ENCODE results near the gene ENO1. TPM values are rescaled to one million over a fixed set of nuclear protein-coding genes. Genes with fewer than 3 reads are reported as not detected.

Gene ENO1
- total RNA-seq, 1 donor from 2014 or later: 124 TPM

- intact Hi-C loops (cut with micrococcal nuclease): no loop called here
- Histone ChIP-seq H3K4me3 (no peak overlapping the region), H3K4me1 (peaks cover 62% of the 10 kb centered on the region), H3K36me3 (no peaks in the 10 kb centered on the region), H3K27me3 (ENCODE audit: low read depth) (no peaks in the 10 kb centered on the region), H3K27ac (replicated peaks) (peak overlapping the region; percentile 48), H3K9me3 (replicated peaks) (no peaks in the 10 kb centered on the region)
- TF ChIP-seq, protein P1, sequence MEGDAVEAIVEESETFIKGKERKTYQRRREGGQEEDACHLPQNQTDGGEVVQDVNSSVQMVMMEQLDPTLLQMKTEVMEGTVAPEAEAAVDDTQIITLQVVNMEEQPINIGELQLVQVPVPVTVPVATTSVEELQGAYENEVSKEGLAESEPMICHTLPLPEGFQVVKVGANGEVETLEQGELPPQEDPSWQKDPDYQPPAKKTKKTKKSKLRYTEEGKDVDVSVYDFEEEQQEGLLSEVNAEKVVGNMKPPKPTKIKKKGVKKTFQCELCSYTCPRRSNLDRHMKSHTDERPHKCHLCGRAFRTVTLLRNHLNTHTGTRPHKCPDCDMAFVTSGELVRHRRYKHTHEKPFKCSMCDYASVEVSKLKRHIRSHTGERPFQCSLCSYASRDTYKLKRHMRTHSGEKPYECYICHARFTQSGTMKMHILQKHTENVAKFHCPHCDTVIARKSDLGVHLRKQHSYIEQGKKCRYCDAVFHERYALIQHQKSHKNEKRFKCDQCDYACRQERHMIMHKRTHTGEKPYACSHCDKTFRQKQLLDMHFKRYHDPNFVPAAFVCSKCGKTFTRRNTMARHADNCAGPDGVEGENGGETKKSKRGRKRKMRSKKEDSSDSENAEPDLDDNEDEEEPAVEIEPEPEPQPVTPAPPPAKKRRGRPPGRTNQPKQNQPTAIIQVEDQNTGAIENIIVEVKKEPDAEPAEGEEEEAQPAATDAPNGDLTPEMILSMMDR (IDR thresholded peaks at IDR 0.05; ENCODE audit: borderline replicate concordance): no peak
- DNase-seq: no peak
Observed at GRCh38 chr1:8813991-8814390, 64.5 kb downstream of the ENO1 start.

- Histone ChIP-seq H3K4me1 (peaks cover 54% of the 10 kb centered on the region), H3K27ac (replicated peaks) (peak overlapping the region; percentile 48)
- intact Hi-C loops (cut with micrococcal nuclease): no loop called here
Observed at GRCh38 chr1:8813016-8813763, 65.3 kb downstream of the ENO1 start.

GRCh38 chr1:8812081-8812480 is 66.4 kb downstream of the ENO1 start:
- H3K27me3 ChIP-seq (ENCODE audit: low read depth): no peaks in the 10 kb centered on the region
- DNase-seq: no peak
- H3K27ac ChIP-seq (replicated peaks): peak overlapping the region; percentile 48
- H3K4me1 ChIP-seq: peaks cover 55% of the 10 kb centered on the region
- intact Hi-C loops (cut with micrococcal nuclease): no loop called here
- TF ChIP-seq, protein P1 (IDR thresholded peaks at IDR 0.05; ENCODE audit: borderline replicate concordance): no peak
- H3K9me3 ChIP-seq (replicated peaks): no peaks in the 10 kb centered on the region
- no peaks in the 10 kb centered on the region for H3K36me3 ChIP-seq
- H3K4me3 ChIP-seq: no peak overlapping the region

More at GRCh38 chr1:8813016-8813763, 65.3 kb downstream of the ENO1 start:
- Histone ChIP-seq H3K4me3 (no peak overlapping the region), H3K27me3 (ENCODE audit: low read depth) (no peaks in the 10 kb centered on the region), H3K9me3 (replicated peaks) (no peaks in the 10 kb centered on the region), H3K36me3 (no peaks in the 10 kb centered on the region)
- TF ChIP-seq, protein P1 (IDR thresholded peaks at IDR 0.05; ENCODE audit: borderline replicate concordance): no peak
- DNase-seq: no peak

Small RNA genes lying within 50 kb of the gene (microRNA-seq; reads per million reads assigned to microRNA genes)
- not detected for gene MIR6728

Other genes starting within 250 kb of the ENO1 start
- 141 TPM for gene RERE, start 61.0 kb downstream of the ENO1 start, total RNA-seq
- gene CA6, start 67.2 kb upstream of the ENO1 start, total RNA-seq: not detected
- not detected for gene SLC2A7, start 147.7 kb upstream of the ENO1 start, total RNA-seq
- 4.2 TPM for gene SLC2A5, start 190.9 kb upstream of the ENO1 start, total RNA-seq